Measurements from ENCODE around the gene TBR1. TPM values are rescaled to one million over a fixed set of nuclear protein-coding genes. Genes with fewer than 3 reads are reported as not detected.

Gene TBR1
- total RNA-seq (2022) (0.07 and 0.11 TPM in 2 replicates), Bru-seq, nascent RNA (percentile 21 among the genes with signal in this experiment), BruChase-seq, experiment 1, labeled RNA remaining after a 2-hour chase (percentile 25 among the genes with signal in this experiment), BruChase-seq, experiment 2, labeled RNA remaining after a 6-hour chase (percentile 16 among the genes with signal in this experiment)
- long read RNA-seq = 0 reads

GRCh38 chr2:161415987-161416707 is at the start of gene TBR1:
TSS of gene TBR1 (plus strand) at chr2:161416297. CDS start at chr2:161416411, 114 bp downstream.
- no TSS peak for BruUV-seq (replicated peaks)
- H3K4me3 Mint-ChIP-seq (ENCODE audit: unreplicated experiment) = peak within 1 kb of the TSS; percentile 71
- Histone ChIP-seq H3K9me3 (no peaks in the 10 kb centered on the region), H3K4me3 (ENCODE audit: low read depth, low read length) (peak within 1 kb of the TSS; percentile 51), H3K27me3 (replicated peaks; ENCODE audit: control insufficient read depth, insufficient read depth, low read length) (peaks cover 6% of the 10 kb centered on the region), H3K36me3 (ENCODE audit: control insufficient read depth, insufficient read depth, low read length) (no peaks in the 10 kb centered on the region), H3K4me1 (peaks cover 18% of the 10 kb centered on the region)
- POLR2A ChIA-PET = no interaction called here
- peaks cover 34% of the 10 kb centered on the region for H3K4me1 Mint-ChIP-seq (ENCODE audit: low read depth, unreplicated experiment)
- DNase-seq = no peak
- CTCF ChIA-PET = interaction anchor here (1.1 kb wide), 1 partner anchor 179 kb away, joined by 3 read pairs; no protein-coding TSS in a partner anchor
- peak within 1 kb of the TSS; percentile 5 for H3K27ac Mint-ChIP-seq (ENCODE audit: unreplicated experiment)
- H3K9me3 Mint-ChIP-seq (ENCODE audit: unreplicated experiment) = no peaks in the 10 kb centered on the region
- no peaks in the 10 kb centered on the region for H3K36me3 Mint-ChIP-seq (ENCODE audit: insufficient read depth, unreplicated experiment)
- no peak for TF ChIP-seq CTCF (IDR thresholded peaks at IDR 0.05; ENCODE audit: insufficient read depth in 1 of 2, low read depth in 1 of 2, low read length in 1 of 2, severe bottlenecking in 1 of 2, unreplicated experiment in 1 of 2)
- H3K27me3 Mint-ChIP-seq (ENCODE audit: insufficient read depth, unreplicated experiment) = peaks cover 41% of the 10 kb centered on the region
- intact Hi-C loops (cut with micrococcal nuclease; ENCODE audit: unreplicated experiment) = loop anchor here (2.0 kb wide), 1 partner anchor 107 kb away; the partner anchor contains the start of gene PSMD14

- H3K4me1 Mint-ChIP-seq (ENCODE audit: low read depth, unreplicated experiment) = no peaks in the 10 kb centered on the region
- DNase-seq = no peak
- TF ChIP-seq CTCF (IDR thresholded peaks at IDR 0.05; ENCODE audit: insufficient read depth in 1 of 2, low read depth in 1 of 2, low read length in 1 of 2, severe bottlenecking in 1 of 2, unreplicated experiment in 1 of 2) = no peak
- no peaks in the 10 kb centered on the region for H3K27me3 ChIP-seq (replicated peaks; ENCODE audit: control insufficient read depth, insufficient read depth, low read length)
- no peak overlapping the region for H3K4me3 ChIP-seq (ENCODE audit: low read depth, low read length)
- H3K4me1 ChIP-seq = no peaks in the 10 kb centered on the region
- H3K9me3 ChIP-seq = peaks cover 3% of the 10 kb centered on the region; the same call in 1 of the 2 replicates
- intact Hi-C loops (cut with micrococcal nuclease; ENCODE audit: unreplicated experiment) = no loop called here
- H3K9me3 Mint-ChIP-seq (ENCODE audit: unreplicated experiment) = peaks cover 6% of the 10 kb centered on the region
- CTCF ChIA-PET = no interaction called here
- no peaks in the 10 kb centered on the region for H3K27me3 Mint-ChIP-seq (ENCODE audit: insufficient read depth, unreplicated experiment)
- H3K27ac Mint-ChIP-seq (ENCODE audit: unreplicated experiment) = no peak overlapping the region
- no peak overlapping the region for H3K4me3 Mint-ChIP-seq (ENCODE audit: unreplicated experiment)
- BruUV-seq (replicated peaks) = no TSS peak
- POLR2A ChIA-PET = no interaction called here
- no peaks in the 10 kb centered on the region; the same call in 1 of the 2 replicates for H3K36me3 ChIP-seq (ENCODE audit: control insufficient read depth, insufficient read depth, low read length)
- peaks cover 19% of the 10 kb centered on the region for H3K36me3 Mint-ChIP-seq (ENCODE audit: insufficient read depth, unreplicated experiment)
Measured at GRCh38 chr2:161367675-161368074, 48.4 kb upstream of the TBR1 start.

- H3K36me3 Mint-ChIP-seq (ENCODE audit: insufficient read depth, unreplicated experiment) = peaks cover 13% of the 10 kb centered on the region
Measured at GRCh38 chr2:161369311-161369710, 46.8 kb upstream of the TBR1 start.

More at GRCh38 chr2:161369311-161369710, 46.8 kb upstream of the TBR1 start:
- H3K27ac Mint-ChIP-seq (ENCODE audit: unreplicated experiment) = no peak overlapping the region
- H3K9me3 Mint-ChIP-seq (ENCODE audit: unreplicated experiment) = no peaks in the 10 kb centered on the region
- H3K4me3 Mint-ChIP-seq (ENCODE audit: unreplicated experiment) = no peak overlapping the region
- no peaks in the 10 kb centered on the region for H3K4me1 ChIP-seq
- H3K36me3 ChIP-seq (ENCODE audit: control insufficient read depth, insufficient read depth, low read length) = no peaks in the 10 kb centered on the region; the same call in 1 of the 2 replicates
- no peaks in the 10 kb centered on the region for H3K4me1 Mint-ChIP-seq (ENCODE audit: low read depth, unreplicated experiment)
- no peak for DNase-seq
- no peaks in the 10 kb centered on the region for H3K9me3 ChIP-seq
- CTCF ChIA-PET = no interaction called here
- intact Hi-C loops (cut with micrococcal nuclease; ENCODE audit: unreplicated experiment) = no loop called here
- no peak for TF ChIP-seq CTCF (IDR thresholded peaks at IDR 0.05; ENCODE audit: insufficient read depth in 1 of 2, low read depth in 1 of 2, low read length in 1 of 2, severe bottlenecking in 1 of 2, unreplicated experiment in 1 of 2)
- no peak overlapping the region for H3K4me3 ChIP-seq (ENCODE audit: low read depth, low read length)
- POLR2A ChIA-PET = no interaction called here
- no peaks in the 10 kb centered on the region for H3K27me3 ChIP-seq (replicated peaks; ENCODE audit: control insufficient read depth, insufficient read depth, low read length)
- no peaks in the 10 kb centered on the region for H3K27me3 Mint-ChIP-seq (ENCODE audit: insufficient read depth, unreplicated experiment)
- no TSS peak for BruUV-seq (replicated peaks)

Data from Caco-2 (cell line).